ENCODE results near the gene CARD6. TPM values are rescaled to one million over a fixed set of nuclear protein-coding genes. Genes with fewer than 3 reads are reported as not detected.
"Not testable (repeated sequence)": the region's sequence is repeated elsewhere in the genome, so short reads cannot be mapped to it uniquely, and the experiment has no call there.

Gene CARD6
- polyA plus RNA-seq, 12 donors = 1.5 to 4.8 (median 2.0) TPM; not detected in 1

- no peak for DNase-seq
These were observed 30.0 kb downstream of the CARD6 start for GRCh38 chr5:40871177-40871576.

GRCh38 chr5:40872253-40872652, 31.1 kb downstream of the CARD6 start:
- not testable (repeated sequence) for DNase-seq

DNA sequence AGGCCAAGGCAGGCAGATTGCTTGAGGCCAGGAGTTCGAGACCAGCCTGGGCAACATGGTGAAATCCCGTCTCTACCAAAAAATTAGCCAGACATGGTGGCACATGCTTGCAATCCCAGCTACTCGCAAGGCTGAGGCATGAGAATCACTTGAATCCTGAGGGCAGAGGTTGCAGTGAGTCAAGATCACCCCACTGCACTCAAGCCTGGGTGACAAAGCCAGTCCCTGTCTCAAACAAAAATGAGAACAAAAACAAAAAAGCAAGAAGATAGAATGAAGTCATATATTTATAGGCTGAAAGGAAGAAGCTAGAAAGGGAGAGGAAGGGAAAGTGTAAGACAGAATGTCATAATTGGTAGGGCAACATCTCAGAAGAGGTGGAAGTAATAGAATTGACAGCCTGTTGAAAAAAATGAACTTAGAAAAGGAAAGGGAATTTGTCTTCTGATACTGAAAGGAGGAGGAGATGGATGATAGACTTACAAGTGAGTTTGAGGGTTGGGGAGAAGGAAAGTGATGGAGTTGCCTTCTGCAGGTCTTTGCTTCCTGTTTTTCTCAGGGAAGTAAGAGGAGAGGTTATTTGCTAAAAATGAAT, 32.2 kb downstream of the CARD6 start:
- no peak for DNase-seq

DNA sequence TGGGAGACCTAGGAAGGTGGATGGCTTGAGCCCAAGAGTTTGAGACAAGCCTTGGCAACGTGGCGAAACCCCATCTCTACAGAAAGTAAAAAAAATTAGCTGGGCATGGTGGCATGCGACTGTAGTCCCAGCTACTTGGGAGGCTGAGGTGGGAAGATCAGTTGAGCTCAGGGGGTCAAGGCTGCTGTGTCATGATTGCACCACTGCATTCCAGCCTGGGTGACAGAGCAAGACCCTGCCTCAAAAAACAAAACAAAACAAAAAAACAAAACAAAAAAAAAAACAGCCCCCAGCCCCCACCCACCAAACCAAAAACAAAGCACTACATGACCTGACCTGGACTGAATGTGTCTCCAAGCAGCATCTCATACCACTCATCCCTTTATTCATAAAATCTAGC, 34.8 kb downstream of the CARD6 start:
- no peak for DNase-seq

- no peak for DNase-seq
These were observed 36.3 kb downstream of the CARD6 start for GRCh38 chr5:40877371-40877988.

DNA sequence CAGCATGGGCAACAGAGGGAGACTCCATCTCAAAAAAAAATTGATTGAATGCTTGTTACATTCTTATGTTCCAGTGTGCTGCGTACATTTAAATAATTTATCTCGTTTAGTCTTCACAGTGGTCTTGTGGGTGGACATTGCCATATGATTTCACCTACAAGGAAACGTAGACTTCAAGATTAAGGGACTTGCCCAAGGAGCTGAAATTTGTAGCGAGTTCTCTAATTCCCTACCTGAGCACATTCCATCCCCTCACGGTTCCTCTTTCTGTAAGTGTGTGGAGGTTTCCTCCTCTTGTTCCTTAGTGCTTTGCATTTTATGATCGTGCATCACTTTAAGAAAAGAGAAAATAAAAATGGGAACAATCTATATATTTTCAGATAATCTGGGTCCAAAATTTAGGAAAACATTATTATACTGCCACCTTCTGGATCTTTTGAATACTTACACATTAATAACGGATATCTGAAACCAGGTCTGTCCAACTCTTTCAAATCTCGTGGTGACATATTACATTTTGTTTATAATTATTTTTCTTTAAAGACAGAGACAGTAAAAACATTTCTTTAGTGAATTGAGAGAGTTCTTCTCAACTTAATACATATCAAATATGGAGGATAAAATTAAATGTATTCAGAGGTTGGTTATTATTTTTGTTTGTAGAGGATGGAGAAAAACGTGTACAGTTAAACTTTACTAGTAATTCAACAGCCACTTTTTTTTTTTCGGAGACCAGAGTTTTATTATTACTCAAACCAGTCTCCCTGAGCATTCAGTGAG, 38.2 kb downstream of the CARD6 start:
- peak; percentile 15 for DNase-seq

DNA sequence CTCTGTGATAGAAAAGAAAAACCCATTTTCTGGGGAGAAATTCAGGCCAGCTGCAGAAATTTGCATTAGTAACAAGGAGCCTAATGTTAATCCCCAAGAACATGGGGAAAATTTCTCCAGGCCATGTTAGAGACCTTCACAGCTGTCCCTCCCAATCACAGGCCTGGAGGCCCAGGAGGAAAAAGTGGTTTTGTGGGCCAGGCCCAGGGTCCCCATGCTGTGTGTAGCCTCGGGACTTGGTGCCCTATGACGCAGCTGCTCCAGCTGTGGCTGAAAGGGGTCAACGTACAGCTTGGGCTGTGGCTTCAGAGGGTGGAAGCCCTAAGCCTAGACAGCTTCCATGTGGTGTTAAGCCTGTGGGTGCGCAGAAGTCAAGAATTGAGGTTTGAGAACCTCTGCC, 41.1 kb downstream of the CARD6 start:
- no peak for DNase-seq

GRCh38 chr5:40883051-40883450, 41.9 kb downstream of the CARD6 start:
- DNase-seq = not testable (repeated sequence)

DNA sequence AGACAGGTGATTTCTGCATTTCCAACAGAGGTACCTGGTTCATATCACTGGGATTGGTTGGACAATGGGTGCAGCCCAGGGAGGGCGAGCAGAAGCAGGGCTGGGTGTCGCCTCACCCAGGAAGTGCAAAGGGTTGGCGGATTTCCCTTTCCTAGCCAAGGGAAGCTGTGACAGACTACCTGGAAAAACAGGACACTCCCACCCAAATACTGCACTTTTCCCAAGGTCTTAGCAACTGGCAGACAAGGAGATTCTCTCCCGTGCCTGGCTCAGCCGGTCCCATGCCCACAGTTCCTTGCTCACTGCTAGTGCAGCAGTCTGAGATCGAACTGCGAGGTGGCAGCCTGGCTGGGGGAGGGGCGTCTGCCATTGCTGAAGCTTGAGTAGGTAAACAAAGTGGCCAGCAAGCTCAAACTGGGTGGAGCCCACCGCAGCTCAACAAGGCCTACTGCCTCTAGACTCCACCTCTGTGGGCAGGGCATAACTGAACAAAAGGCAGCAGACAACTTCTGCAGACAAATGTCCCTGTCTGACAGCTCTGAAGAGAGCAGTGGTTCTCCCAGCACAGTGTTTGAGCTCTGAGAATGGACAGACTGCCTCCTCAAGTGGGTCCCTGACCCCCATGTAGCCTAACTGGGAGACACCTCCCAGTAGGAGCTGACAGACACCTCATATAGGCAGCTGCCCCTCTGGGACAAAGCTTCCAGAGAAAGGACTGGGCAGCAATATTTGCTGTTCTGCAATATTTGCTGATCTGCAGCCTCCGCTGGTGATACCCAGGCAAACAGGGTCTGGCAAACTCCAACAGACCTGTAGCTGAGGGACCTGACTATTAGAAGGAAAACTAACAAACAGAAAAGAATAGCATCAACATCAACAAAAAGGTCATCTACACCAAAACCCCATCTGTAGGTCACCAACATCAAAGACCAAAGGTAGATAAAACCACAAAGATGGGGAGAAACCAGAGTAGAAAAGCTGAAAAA, 54.6 kb downstream of the CARD6 start:
- DNase-seq = not testable (repeated sequence)

GRCh38 chr5:40904205-40904993, 63.2 kb downstream of the CARD6 start:
- DNase-seq = peak; percentile 45

DNA sequence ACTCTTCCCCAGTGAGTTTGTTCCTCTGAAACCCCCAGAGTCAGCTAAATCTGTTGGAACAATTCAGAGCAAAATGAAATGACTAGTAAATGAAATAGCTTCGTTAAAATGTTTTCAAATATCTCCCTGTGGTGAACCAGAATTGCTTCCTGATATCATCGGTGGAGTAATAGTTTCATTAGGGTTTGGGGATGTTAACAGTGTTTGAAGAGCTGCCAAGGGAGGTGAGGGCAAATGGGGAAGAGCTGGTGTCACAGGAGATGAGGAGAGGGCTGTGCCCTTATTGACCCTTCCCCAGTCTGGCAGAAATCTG, 63.8 kb downstream of the CARD6 start:
- DNase-seq = no peak

- DNase-seq = no peak
These were observed 65.2 kb downstream of the CARD6 start for GRCh38 chr5:40906351-40906751.

- no peak for DNase-seq
These were observed 68.1 kb downstream of the CARD6 start, which contains the start of gene C7 for GRCh38 chr5:40909264-40909663. C7 (plus strand) TSS chr5:40909497; CDS start chr5:40909611, 114 bp downstream.

DNA sequence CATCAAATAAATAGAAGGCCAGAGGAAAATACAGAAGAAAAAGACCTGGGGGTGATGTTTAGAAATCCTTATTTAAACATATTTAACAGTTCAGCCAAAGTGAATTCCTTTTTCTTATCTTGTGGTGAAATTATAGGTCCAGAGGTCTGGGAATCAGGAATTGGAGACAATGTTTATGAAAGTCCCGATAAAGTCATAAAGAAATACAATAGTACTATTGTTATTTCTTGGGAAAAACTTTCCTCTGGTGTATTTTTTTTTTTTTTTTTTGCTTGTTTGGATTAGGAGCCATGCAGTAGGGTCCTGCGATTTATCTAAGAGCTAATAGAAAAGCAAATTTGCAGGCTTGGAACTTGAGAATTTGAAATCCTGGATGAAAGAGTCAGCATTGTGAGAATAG, 68.6 kb downstream of the CARD6 start:
- DNase-seq = no peak

Other genes with a start within 250 kb of the CARD6 start
- 10 to 100 TPM in 1 of 12 donors, 1 to 10 TPM in 10, not detected in 1; 5.2 to 48.3 (median 7.6) TPM for gene PTGER4, start 161.5 kb upstream of the CARD6 start, polyA plus RNA-seq (ENCODE audit: insufficient read length in 12 of 12)
- gene TTC33, start 85.4 kb upstream of the CARD6 start, polyA plus RNA-seq (ENCODE audit: insufficient read length in 12 of 12) = 10 to 100 TPM in 11 of 12 donors, not detected in 1; 20.8 to 27.2 (median 22.5) TPM
- 10 to 100 TPM in 11 of 12 donors, not detected in 1; 29.1 to 52.8 (median 39.7) TPM for gene PRKAA1, start 43.0 kb upstream of the CARD6 start, polyA plus RNA-seq (ENCODE audit: insufficient read length in 12 of 12)
- gene RPL37, start 6.1 kb upstream of the CARD6 start, polyA plus RNA-seq (ENCODE audit: insufficient read length in 12 of 12) = 1,000 to 10,000 TPM in 11 of 12 donors, not detected in 1; 1,250 to 3,217 (median 2,474) TPM
- gene C7, start 68.1 kb downstream of the CARD6 start, polyA plus RNA-seq (ENCODE audit: insufficient read length in 12 of 12) = 10 to 100 TPM in 1 of 12 donors, 1 to 10 TPM in 10, not detected in 1; 1.3 to 10.1 (median 2.9) TPM
- under 1 TPM in 4 of 12 donors, not detected in 8; 0.07 to 0.10 (median 0.08) TPM for gene MROH2B, start 230.0 kb downstream of the CARD6 start, polyA plus RNA-seq (ENCODE audit: insufficient read length in 12 of 12)